Retina (tissue), 1 donor: ENCODE measurements around the gene SMARCAL1.
"Not testable (repeated sequence)": the region's sequence is repeated elsewhere in the genome, so short reads cannot be mapped to it uniquely, and the experiment has no call there.

Source experiments
- DNase-seq: peaks from one replicate; pipeline ENCODE4 v3.0.0-alpha.2; 2016

Gene SMARCAL1

GRCh38 chr2:216503159-216503629 lies 90.9 kb downstream of the SMARCAL1 start:
- DNase-seq: no peak

- no peak for DNase-seq
Observed at GRCh38 chr2:216503697-216504375, 91.6 kb downstream of the SMARCAL1 start.

DNA sequence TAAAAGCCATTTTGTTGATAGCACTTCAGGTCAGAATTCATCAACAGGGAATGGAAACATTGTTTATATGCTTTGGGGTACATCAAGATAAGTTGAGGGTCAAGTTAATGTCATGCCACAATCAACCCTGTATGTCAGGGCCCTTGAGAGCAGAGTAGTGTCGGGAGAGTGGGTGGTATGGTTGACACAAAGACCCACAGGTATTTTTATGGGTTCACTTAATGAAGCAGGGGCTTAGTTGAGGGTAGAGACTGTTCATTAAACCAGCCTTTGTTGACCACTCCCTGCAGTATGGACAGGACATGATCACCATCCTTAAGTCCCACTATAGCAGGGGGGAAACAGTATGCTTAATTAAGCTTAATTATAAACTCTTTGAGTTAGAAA lies 92.1 kb downstream of the SMARCAL1 start:
- no peak for DNase-seq

- no peak for DNase-seq
Observed at GRCh38 chr2:216505133-216506106, 93.1 kb downstream of the SMARCAL1 start.

- no peak for DNase-seq
Observed at GRCh38 chr2:216507220-216508160, 95.2 kb downstream of the SMARCAL1 start.

DNA sequence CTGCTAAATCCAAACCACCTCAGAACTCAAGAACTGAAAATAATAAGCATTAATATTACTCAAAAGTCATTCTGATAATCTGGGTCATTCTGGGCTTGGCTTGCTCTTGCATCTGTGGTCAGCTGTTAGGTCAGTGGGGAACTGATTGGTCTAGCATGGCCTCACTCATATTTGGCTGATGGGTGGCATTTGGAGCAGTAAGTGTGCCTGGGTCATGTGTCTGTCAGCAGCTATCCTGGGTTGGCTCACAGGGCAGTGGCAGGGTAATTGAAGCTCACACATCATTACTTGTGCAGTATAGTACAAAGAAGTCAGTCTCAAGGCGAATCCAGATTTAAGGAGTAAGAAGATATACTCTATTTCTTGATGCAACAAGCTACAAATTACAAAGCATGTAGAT lies 95.9 kb downstream of the SMARCAL1 start:
- DNase-seq: no peak

- no peak for DNase-seq
Observed at GRCh38 chr2:216516730-216517350, 104.6 kb downstream of the SMARCAL1 start.

GRCh38 chr2:216517447-216518225 lies 105.4 kb downstream of the SMARCAL1 start:
- DNase-seq: no peak

DNA sequence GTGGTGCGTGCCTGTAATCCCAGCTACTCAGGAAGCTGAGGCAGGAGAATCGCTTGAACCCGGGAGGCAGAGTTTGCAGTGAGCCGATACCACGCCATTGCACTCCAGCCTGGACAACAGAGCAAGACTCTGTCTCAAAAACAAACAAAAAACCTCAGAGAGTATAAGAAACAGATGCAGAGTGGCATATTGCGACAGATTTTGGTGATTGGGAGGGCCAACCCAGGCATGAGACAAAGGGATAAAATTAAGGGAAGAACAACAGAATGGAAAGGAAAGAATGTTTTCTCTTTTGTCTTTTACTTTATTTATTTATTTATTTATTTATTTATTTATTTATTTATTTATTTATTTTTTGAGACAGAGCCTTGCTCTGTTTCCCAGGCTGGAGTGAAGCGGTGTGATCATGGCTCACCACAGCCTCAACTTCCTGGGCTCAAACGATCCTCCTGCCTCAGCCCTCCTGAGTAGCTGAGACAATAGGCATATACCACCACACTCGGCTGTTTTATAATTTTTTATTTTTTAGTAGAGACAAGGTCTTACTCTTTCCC lies 106.4 kb downstream of the SMARCAL1 start:
- not testable (repeated sequence) for DNase-seq

DNA sequence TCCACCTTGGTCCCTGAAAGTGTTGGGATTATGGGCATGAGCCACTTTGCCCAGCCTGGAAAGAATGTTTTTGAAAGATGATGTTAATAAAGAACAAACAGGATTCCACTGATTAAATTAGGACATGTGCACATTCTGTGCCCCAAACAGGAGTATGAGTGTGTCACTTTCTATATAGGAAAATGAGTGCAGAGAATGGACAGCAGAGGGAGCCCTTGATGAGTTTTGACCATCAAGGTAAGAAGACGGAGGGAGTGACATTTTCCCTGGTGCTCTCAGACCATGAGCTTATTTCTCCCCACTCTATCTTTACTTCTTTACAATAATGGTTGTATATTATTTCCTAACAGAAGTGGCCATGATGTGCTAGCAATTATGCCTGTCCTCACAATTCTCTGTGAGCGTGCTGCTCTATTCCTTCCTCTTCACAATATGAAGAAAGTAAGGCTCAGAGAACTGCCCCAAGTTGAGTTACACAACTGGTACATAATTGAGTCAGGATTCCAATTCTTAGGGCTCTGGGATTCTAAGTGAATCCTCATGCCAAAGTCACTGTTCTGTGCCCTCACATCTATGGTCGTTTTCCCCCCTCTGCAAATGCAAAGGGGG lies 107.0 kb downstream of the SMARCAL1 start:
- DNase-seq: peak; percentile 73

- DNase-seq: no peak
Observed at GRCh38 chr2:216520112-216520511, 107.8 kb downstream of the SMARCAL1 start.

DNA sequence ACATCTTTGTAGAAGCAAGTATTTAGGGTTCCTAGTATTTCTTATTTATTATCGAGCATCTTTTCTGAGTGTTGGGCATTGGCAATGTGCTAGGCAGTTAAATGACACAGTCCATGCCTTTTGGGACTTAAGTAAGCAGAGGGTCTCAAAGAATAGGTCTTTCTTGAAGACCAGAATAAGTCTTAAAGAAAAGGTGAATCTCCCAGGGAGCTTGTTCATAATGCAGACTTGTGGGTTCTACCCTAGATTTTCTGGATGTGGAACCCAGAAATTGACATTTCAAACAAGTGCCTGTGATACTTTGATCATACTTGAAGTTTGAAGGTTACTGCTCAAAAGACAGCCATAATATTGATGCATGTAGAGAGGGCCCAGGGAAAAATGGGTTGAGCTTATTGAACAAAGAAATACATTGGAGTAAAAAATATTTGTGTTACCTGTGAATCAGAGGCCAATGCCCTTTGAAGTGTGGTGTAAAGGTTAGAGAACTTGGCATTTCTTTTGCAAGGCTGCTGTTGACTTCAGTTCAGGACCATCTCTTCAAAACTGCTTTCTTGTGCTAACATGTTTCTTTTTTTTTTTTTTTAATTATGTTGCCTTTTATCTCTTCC lies 110.7 kb downstream of the SMARCAL1 start:
- no peak for DNase-seq

DNA sequence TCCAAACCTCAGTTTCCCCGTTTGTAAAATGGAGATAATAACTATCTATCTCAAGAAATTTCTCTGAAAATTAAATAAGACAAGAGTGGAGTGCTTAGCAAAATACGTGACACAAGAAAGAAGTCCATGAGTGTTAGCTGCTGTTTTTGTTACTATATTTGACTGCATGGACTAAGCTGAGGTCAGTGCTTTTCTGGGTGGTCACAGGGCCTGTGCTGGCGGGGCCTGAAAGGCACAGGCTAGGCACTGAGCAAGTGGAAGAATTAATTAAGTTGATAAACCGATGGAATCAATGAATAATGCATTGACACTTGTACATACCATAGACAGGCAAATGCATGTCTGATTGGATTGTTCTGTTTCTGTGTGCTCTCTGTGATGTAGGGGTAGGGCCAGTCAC lies 113.7 kb downstream of the SMARCAL1 start:
- no peak for DNase-seq

GRCh38 chr2:216526939-216527338 lies 114.7 kb downstream of the SMARCAL1 start:
- no peak for DNase-seq

- DNase-seq: no peak
Observed at GRCh38 chr2:216527600-216527999, 115.3 kb downstream of the SMARCAL1 start.

DNA sequence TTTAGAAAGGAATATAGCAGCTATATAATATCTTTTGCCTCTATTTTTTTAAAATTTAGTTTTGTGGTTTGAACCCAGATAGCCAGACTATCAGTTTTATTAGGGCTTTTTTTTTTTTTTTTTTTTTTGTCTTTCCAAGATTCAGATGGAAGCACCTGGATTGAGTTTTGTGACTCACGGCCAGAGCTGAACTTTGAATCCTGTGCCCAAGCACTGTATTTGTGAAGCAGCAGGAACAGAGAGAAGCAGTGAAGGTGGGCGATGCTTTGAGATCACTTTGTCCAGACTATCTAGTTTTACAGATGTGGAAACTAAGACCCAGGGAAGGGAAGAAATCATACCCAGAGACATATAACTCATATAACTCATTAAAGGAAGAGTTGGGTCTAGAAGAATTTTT lies 120.3 kb downstream of the SMARCAL1 start:
- no peak for DNase-seq
